ENCODE results near the gene HSFX3. TPM values are rescaled to one million over a fixed set of nuclear protein-coding genes. Genes with fewer than 3 reads are reported as not detected.
A peak's percentile ranks its signal among the peaks of the same experiment; 100 is the strongest.
"Not testable (repeated sequence)": the region's sequence is repeated elsewhere in the genome, so short reads cannot be mapped to it uniquely, and the experiment has no call there.

The HSFX3 gene
- total RNA-seq, 1 experiment from 2014 or later = not detected

- POLR2A ChIA-PET (ENCODE audit: unreplicated experiment); H4K20me1 ChIP-seq (ENCODE audit: insufficient read depth): not testable (repeated sequence)
These were observed 35.9 kb upstream of the HSFX3 start for GRCh38 chrX:149585631-149586030.

GRCh38 chrX:149573456-149573855, 23.7 kb upstream of the HSFX3 start:
- not testable (repeated sequence) for BruUV-seq (replicated peaks); DNase-seq

More at GRCh38 chrX:149585631-149586030, 35.9 kb upstream of the HSFX3 start:
- H3K36me3 ChIP-seq (ENCODE audit: low read depth); H3K9me3 ChIP-seq (ENCODE audit: insufficient read depth, low read depth); CTCF ChIA-PET; H3K4me3 ChIP-seq; DNase-seq; intact Hi-C loops (cut with micrococcal nuclease; ENCODE audit: unreplicated experiment); H3K9me2 ChIP-seq (ENCODE audit: insufficient read depth); H3K27ac ChIP-seq; BruUV-seq (replicated peaks); H3K79me2 ChIP-seq (ENCODE audit: low read depth); H3K4me2 ChIP-seq; H3K4me1 ChIP-seq (replicated peaks; ENCODE audit: insufficient read depth); H3F3A ChIP-seq (ENCODE audit: insufficient read depth, low read depth); H3K27me3 ChIP-seq (ENCODE audit: insufficient read depth, low read depth); H2AFZ ChIP-seq: not testable (repeated sequence)

GRCh38 chrX:149572743-149573142, 23.0 kb upstream of the HSFX3 start:
- Histone ChIP-seq H3K4me1 (replicated peaks; ENCODE audit: insufficient read depth) (peaks cover 16% of the 10 kb centered on the region), H3K27me3 (ENCODE audit: insufficient read depth, low read depth) (no peaks in the 10 kb centered on the region), H3K9me2 (ENCODE audit: insufficient read depth) (no peaks in the 10 kb centered on the region), H4K20me1 (ENCODE audit: insufficient read depth) (no peaks in the 10 kb centered on the region), H3K79me2 (ENCODE audit: low read depth) (no peaks in the 10 kb centered on the region), H3K4me2 (no peak overlapping the region), H3F3A (ENCODE audit: insufficient read depth, low read depth) (peaks cover 15% of the 10 kb centered on the region), H3K36me3 (ENCODE audit: low read depth) (no peaks in the 10 kb centered on the region), H2AFZ (no peak overlapping the region), H3K9me3 (ENCODE audit: insufficient read depth, low read depth) (no peaks in the 10 kb centered on the region), H3K27ac (no peak overlapping the region), H3K4me3 (no peak overlapping the region)
- DNase-seq = peak in 1 of 2 experiments; percentile 17
- POLR2A ChIA-PET (ENCODE audit: unreplicated experiment) = no interaction called here
- intact Hi-C loops (cut with micrococcal nuclease; ENCODE audit: unreplicated experiment) = no loop called here
- no peak for TF ChIP-seq CTCF (conservative IDR thresholded peaks at IDR 0.05)
- no peak for TF ChIP-seq EZH2 (IDR thresholded peaks at IDR 0.05; ENCODE audit: low read depth)
- CTCF ChIA-PET = no interaction called here
- BruUV-seq (replicated peaks) = no TSS peak

More at GRCh38 chrX:149573456-149573855, 23.7 kb upstream of the HSFX3 start:
- H3K27ac ChIP-seq; H4K20me1 ChIP-seq (ENCODE audit: insufficient read depth); H3K4me2 ChIP-seq; H3K27me3 ChIP-seq (ENCODE audit: insufficient read depth, low read depth); intact Hi-C loops (cut with micrococcal nuclease; ENCODE audit: unreplicated experiment); H3K9me2 ChIP-seq (ENCODE audit: insufficient read depth); H3K79me2 ChIP-seq (ENCODE audit: low read depth); H3K36me3 ChIP-seq (ENCODE audit: low read depth); POLR2A ChIA-PET (ENCODE audit: unreplicated experiment); CTCF ChIA-PET; H2AFZ ChIP-seq; H3K4me3 ChIP-seq; H3K9me3 ChIP-seq (ENCODE audit: insufficient read depth, low read depth): not testable (repeated sequence)
- Histone ChIP-seq H3K4me1 (replicated peaks; ENCODE audit: insufficient read depth) (peaks cover 16% of the 10 kb centered on the region), H3F3A (ENCODE audit: insufficient read depth, low read depth) (peaks cover 15% of the 10 kb centered on the region)

- no peaks in the 10 kb centered on the region for H3K9me2 ChIP-seq (ENCODE audit: insufficient read depth)
- no TSS peak for BruUV-seq (replicated peaks)
- peaks cover 15% of the 10 kb centered on the region for H3F3A ChIP-seq (ENCODE audit: insufficient read depth, low read depth)
- no peak for TF ChIP-seq EZH2 (IDR thresholded peaks at IDR 0.05; ENCODE audit: low read depth)
- ChIA-PET POLR2A (ENCODE audit: unreplicated experiment) (no interaction called here), CTCF (no interaction called here)
- peak in 1 of 2 experiments; percentile 33 for DNase-seq
- no peaks in the 10 kb centered on the region for H3K27me3 ChIP-seq (ENCODE audit: insufficient read depth, low read depth)
- no peak overlapping the region for H3K4me2 ChIP-seq
- H3K36me3 ChIP-seq (ENCODE audit: low read depth) = no peaks in the 10 kb centered on the region
- H3K9me3 ChIP-seq (ENCODE audit: insufficient read depth, low read depth) = no peaks in the 10 kb centered on the region
- intact Hi-C loops (cut with micrococcal nuclease; ENCODE audit: unreplicated experiment) = no loop called here
- H4K20me1 ChIP-seq (ENCODE audit: insufficient read depth) = no peaks in the 10 kb centered on the region
- H3K4me1 ChIP-seq (replicated peaks; ENCODE audit: insufficient read depth) = peaks cover 16% of the 10 kb centered on the region
- H2AFZ ChIP-seq = no peak overlapping the region
- no peak overlapping the region for H3K27ac ChIP-seq
- no peak overlapping the region for H3K4me3 ChIP-seq
- H3K79me2 ChIP-seq (ENCODE audit: low read depth) = no peaks in the 10 kb centered on the region
These were observed 22.0 kb upstream of the HSFX3 start for GRCh38 chrX:149571770-149572169.

Data from PC-9 (cell line).